Measurements from ENCODE around the gene GRB10.

DNA sequence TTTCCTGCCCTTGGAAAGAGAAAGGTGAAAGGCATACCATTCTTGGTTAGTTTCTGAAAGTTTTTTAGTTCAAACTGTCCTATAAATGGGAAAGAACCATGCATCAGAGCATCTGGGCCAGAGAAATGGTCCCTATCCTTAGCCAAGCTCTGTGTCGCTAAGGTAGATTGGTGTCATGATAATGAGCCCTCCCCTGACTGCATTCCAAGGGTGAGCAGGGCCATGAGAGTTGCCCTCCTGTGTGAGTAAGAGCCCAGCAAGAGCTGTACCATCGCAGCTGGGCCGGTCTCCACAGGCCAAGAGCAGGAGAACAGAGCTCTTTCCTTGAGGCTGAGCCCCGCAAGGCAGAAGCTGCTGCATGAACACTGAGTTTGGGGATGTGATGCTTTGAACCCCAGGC lies 30.3 kb downstream of the GRB10 start:
- TF ChIP-seq, protein P1, sequence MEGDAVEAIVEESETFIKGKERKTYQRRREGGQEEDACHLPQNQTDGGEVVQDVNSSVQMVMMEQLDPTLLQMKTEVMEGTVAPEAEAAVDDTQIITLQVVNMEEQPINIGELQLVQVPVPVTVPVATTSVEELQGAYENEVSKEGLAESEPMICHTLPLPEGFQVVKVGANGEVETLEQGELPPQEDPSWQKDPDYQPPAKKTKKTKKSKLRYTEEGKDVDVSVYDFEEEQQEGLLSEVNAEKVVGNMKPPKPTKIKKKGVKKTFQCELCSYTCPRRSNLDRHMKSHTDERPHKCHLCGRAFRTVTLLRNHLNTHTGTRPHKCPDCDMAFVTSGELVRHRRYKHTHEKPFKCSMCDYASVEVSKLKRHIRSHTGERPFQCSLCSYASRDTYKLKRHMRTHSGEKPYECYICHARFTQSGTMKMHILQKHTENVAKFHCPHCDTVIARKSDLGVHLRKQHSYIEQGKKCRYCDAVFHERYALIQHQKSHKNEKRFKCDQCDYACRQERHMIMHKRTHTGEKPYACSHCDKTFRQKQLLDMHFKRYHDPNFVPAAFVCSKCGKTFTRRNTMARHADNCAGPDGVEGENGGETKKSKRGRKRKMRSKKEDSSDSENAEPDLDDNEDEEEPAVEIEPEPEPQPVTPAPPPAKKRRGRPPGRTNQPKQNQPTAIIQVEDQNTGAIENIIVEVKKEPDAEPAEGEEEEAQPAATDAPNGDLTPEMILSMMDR (IDR thresholded peaks at IDR 0.05), result no peak
- TF ChIP-seq POLR2AphosphoS5 (IDR thresholded peaks at IDR 0.05; ENCODE audit: low read depth, low read length), result no peak
